AG04449 (cell line): ENCODE data around the gene MGAM2.
"Not testable (repeated sequence)": the region's sequence is repeated elsewhere in the genome, so short reads cannot be mapped to it uniquely, and the experiment has no call there.

Experiments
- CTCF ChIA-PET: fragments of 350-600 bp; formaldehyde crosslinking; extraction: SDS; loops from one replicate; lab custom pipeline; 2021; ENCODE audit warnings: antibody characterized with exemption; lab: Yijun Ruan, JAX
- POLR2A ChIA-PET: fragments of 400-600, 350-600 bp; formaldehyde crosslinking; extraction: SDS; loops from one replicate; lab custom pipeline; 2020; ENCODE audit warnings: antibody characterized with exemption, inconsistent platforms; lab: Yijun Ruan, JAX
- DNase-seq: peaks from one replicate; pipeline ENCODE4 v3.0.0-alpha.2; 2010; ENCODE audit warnings: low read depth, low spot score
- H3K4me3 ChIP-seq: 2 replicates; pipeline ENCODE4 v1.5.1; 2011; ENCODE audit warnings: low read depth, mild to moderate bottlenecking, control low read depth, low read length
- CTCF ChIP-seq: IDR thresholded peaks from one replicate; pipeline ENCODE4 v1.5.1; 2011; ENCODE audit warnings: mild to moderate bottlenecking, moderate library complexity, low read length, control low read depth, inconsistent platforms; ENCODE audit not compliant: insufficient read depth; ENCODE audit errors: missing control alignments

MGAM2 gene

DNA sequence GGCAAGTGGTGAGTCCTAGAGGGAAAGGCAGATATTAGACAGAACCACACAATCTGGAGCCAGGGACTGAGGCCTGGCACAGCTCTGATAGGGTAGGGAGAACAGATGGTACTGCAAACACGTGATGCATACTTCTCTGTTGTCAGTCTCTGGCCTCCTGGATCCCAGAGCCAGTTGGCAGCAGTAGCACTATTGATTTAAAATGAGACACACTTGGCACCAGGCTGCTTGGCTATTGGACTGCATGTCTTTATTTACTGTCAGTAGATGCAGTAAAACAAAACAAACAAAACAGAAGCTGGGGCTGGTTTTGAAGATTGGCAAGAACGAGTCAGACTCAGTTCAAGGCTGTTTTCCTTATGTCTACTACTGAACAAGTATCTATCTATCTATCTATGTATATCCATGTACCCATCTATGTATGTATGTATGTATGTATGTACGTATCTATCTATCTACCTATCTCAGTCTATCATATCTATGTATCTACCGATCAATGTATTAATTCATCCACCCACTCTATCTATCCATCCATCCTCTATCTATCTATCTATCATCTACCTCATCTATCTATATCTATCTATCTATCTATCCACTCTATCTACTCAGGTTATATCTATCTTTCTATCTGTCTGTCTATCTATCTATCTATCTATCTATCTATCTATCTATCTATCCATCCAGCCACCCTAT, 23.4 kb upstream of the MGAM2 start:
- no peak for DNase-seq
- no peak for TF ChIP-seq CTCF
- CTCF ChIA-PET = interaction anchor here (1.0 kb wide), 1 partner anchor 10 kb away, joined by 3 read pairs; no protein-coding TSS in a partner anchor
- POLR2A ChIA-PET = no interaction called here
- no peak overlapping the region for H3K4me3 ChIP-seq

DNA sequence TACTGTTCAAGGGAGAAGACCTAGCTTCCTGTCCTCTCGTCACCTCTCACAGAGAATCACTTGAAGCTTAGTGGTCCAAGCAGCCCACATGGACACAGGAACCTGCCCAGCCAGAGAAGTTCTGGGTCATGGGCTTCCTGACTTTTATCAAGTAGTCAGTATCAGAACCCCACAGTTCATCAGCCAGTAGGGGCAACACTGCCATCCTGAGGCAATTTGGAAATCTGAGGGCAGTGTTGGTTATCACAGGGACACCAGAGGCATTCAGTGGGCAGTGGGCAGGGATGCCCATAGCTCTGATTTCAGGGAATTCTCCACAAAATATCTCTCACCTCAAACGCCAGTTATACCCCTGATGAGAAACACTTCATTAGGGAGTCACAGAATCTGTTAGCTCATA, 22.5 kb upstream of the MGAM2 start:
- ChIA-PET CTCF (interaction anchor here (1.0 kb wide), 1 partner anchor 9 kb away, joined by 3 read pairs; no protein-coding TSS in a partner anchor), POLR2A (no interaction called here)
- no peak overlapping the region for H3K4me3 ChIP-seq
- TF ChIP-seq CTCF = no peak
- no peak for DNase-seq

DNA sequence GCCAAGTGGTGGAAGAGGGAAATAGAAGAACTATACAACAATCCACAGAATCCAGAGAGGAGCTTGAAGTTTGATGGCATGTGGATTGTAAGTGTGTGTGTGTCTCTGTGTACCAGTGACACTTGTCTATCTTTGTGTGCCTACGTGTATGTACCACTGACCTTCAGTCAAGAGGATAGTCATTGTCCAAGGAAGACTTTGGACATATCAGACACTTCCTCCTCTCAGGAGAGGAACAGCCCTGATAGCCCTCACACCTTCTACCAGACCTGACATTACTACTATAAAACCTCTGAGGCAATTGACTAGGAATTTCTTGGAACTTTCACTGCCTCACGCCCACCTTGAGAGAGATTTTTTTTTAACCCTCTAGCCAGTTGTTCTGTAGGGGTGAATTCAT, 19.6 kb upstream of the MGAM2 start:
- CTCF ChIA-PET = no interaction called here
- DNase-seq = no peak
- POLR2A ChIA-PET = no interaction called here
- TF ChIP-seq CTCF = no peak
- no peak overlapping the region for H3K4me3 ChIP-seq

- CTCF ChIA-PET = interaction anchor here (1.2 kb wide), 1 partner anchor 118 kb away, joined by 6 read pairs; no protein-coding TSS in a partner anchor
- no peak for TF ChIP-seq CTCF
Measured at GRCh38 chr7:142094861-142095260, 16.7 kb upstream of the MGAM2 start.

GRCh38 chr7:142097571-142097970, 13.9 kb upstream of the MGAM2 start:
- CTCF ChIA-PET = interaction anchor here (0.6 kb wide), 1 partner anchor 9 kb away, joined by 3 read pairs; no protein-coding TSS in a partner anchor
- no peak overlapping the region for H3K4me3 ChIP-seq
- no peak for DNase-seq
- no peak for TF ChIP-seq CTCF
- POLR2A ChIA-PET = no interaction called here

More at GRCh38 chr7:142094861-142095260, 16.7 kb upstream of the MGAM2 start:
- POLR2A ChIA-PET = no interaction called here
- H3K4me3 ChIP-seq = no peak overlapping the region
- no peak for DNase-seq

DNA sequence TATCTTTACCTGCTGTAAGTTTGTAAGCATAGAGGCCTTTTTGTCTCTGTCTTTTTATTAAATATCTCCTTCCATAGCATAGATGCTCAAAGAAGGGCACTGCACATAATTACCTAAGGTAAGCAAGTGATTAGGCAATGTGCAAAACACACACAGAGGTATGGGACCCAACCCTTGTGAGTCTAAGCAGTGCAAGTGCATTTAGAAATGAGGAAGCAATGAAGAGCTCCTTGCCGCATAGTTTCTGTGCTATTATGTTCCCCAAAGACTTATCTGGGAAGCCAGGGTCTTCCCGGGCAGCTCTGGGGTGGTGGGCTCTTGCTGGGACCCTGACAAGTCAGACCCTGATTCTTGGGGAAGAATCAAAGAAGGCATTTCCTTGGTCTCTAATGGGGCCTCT, 13.5 kb upstream of the MGAM2 start:
- ChIA-PET CTCF (interaction anchor here (0.6 kb wide), 1 partner anchor 9 kb away, joined by 3 read pairs; no protein-coding TSS in a partner anchor), POLR2A (no interaction called here)
- DNase-seq = no peak
- TF ChIP-seq CTCF = no peak
- H3K4me3 ChIP-seq = no peak overlapping the region

DNA sequence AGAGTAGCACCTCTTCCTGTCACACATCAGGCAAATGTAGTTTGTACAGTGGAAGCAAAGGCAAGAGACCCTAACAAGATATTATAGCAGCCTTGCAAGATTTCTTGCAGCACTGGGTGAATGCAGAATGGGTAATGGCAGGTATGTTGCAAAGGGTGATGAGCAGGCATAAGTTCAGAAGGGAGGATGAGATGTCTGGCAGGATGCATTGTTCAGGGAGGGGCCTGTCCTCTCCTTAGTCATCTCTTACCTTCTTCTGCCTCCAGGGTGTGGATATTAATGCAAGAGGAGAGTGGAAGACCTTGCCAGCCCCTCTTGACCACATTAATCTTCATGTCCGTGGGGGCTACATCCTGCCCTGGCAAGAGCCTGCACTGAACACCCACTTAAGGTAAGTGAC, 12.2 kb upstream of the MGAM2 start:
- H3K4me3 ChIP-seq, DNase-seq, CTCF ChIA-PET, POLR2A ChIA-PET: not testable (repeated sequence)
